Glomerular visceral epithelial cell (primary cell): ENCODE data around the gene CGAS.
"Not testable (repeated sequence)": the region's sequence is repeated elsewhere in the genome, so short reads cannot be mapped to it uniquely, and the experiment has no call there.

Experiments
- DNase-seq: peaks from one replicate; pipeline ENCODE4 v3.0.0-alpha.2; 2016; ENCODE audit errors: extremely low spot score

Gene CGAS

DNA sequence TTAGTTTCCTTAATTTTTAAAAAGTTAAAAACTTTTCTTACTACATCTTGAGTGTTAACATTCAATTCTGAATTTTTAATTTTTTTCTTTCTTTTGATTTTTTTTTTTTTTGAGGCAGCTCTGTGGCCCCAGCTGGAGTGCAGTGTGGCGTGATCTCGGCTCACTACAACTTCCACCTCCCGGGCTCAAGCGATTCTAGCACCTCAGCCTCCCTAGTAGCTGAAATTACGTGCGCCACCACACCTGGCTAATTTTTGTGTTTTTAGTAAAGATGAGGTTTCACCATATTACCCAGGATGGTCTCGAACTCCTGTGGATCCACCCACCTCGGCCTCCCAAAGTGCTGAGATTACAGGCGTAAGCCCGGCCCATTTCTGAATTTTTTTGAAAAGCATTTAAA is 56.2 kb downstream of the CGAS start:
- DNase-seq: no peak

GRCh38 chr6:73394577-73395354 is 57.3 kb downstream of the CGAS start, which contains the start of gene DDX43:
DDX43 (plus strand) TSS chr6:73394828; CDS start chr6:73394906, 78 bp downstream.
- no peak for DNase-seq

DNA sequence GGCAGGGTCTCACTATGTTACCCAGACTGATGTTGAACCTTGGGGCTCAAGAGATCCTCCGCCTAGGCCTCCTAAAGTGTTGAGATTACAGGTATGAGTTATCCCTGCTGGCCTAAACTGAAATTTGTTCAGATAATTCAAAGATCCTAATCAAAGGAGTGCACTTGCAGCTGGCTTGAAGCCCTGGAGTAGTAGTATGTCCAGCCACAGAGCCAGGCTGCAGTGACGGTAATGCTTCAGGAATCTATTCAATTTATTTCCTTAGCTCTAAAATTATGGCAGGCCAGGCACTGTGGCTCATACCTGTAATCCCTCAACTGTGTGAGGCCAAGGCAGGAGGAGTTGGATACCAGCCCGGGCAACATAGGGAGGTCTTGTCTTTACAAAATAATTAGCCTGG is 58.8 kb downstream of the CGAS start:
- no peak for DNase-seq

DNA sequence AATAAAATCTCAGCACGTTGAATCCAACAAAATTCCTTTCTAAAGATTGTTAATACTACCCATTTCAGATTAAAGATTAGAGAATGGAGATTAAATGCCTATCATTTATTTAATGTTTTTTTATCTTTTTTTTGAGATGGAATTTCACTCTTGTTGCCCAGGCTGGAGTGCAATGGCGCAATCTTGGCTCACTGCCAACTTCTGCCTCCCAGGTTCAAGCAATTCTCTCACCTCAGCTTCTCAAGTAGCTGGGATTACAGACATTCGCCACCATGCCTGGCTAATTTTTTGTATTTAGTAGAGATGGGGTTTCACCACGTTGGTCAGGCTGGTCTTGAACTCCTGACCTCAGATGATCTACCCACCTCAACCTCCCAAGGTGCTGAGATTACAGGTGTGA is 59.9 kb downstream of the CGAS start:
- not testable (repeated sequence) for DNase-seq

- DNase-seq: no peak
Observed at GRCh38 chr6:73391675-73392074, 60.4 kb downstream of the CGAS start.

GRCh38 chr6:73389854-73390253 is 62.2 kb downstream of the CGAS start:
- no peak for DNase-seq

DNA sequence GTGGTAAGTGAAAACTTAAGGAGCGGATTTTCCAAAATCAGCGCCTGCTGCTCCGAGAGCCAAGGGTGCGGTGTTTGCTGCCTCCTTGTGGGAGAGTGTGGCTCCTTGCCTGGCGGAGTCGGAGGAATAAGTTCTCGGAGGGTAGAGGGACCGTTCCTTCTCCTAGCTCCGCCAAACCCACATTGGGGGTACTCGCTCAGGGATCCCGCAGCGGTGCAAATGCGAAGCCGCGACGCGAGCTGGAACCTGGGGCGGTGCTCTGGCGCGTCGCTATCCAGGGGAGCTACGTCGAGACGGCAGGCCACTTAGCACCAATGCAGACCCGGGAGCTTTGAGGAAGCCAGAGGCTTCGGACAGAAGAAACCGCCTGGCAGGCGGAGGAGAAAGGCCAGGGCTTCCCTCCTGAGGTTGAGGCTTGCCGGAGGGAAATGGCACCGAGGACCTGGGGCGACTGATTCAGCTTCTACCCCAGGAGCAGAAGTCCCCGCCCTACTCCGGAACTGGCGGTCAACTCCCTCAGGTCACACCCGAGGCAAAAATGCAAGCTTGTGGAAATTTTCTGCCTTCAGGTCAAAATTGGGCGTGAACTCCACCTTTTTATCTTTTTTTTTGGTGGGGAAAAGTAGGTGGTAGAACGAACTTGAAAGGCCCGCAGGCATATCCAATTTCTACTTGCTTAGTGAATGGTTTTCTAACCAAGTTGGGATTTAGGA is 63.1 kb downstream of the CGAS start:
- peak; percentile 64 for DNase-seq

GRCh38 chr6:73388433-73388799 is 63.7 kb downstream of the CGAS start:
- no peak for DNase-seq

DNA sequence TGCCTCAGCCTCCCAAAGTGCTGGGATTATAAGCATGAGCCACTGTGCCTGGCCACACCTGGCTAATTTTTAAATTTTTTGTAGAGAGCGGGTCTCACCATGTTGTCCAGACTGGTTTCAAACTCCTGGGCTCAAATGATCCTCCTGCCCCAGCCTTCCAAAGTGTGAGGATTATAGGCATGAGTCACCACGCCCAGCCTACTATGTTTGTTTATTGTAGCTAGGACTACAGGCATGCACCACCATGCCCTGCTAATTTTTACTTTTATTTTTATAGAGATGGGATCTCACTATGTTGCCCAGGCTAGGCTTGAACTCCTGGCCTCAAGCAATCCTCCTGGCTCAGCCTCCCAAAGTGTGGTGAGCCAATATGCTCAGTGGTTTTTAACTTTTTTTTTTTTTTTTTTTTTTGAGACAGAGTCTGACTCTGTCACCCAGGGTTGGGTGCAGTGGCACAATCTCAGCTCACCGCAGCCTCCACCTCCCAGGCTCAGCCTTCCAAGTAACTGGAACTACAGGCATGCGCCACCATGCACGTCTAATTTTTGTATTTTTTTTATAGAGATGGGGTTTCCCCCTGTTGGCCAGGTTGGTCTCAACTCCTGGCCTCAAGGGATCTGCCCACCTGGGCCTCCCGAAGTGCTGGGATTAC is 69.5 kb downstream of the CGAS start:
- DNase-seq: no peak

- DNase-seq: not testable (repeated sequence)
Observed at GRCh38 chr6:73381531-73381930, 70.6 kb downstream of the CGAS start.

DNA sequence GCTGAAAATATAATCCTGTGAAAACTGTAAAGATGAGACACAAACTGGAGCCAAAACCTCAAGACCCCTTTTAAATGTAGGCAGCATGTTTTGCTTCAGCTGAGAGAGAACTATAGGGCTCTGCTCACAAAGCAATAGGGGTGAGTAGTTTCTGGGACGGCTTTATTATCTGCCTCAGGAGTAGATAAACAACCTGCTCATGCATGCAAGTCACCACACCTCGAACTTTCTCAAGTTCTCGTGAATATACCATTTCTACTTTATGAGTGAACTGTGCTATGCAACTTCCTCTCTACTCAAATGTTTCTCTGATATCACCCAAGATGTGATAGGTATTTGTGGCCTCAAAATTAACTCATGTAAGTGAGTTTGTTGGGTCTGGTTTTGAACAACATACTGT is 74.9 kb downstream of the CGAS start:
- DNase-seq: no peak

DNA sequence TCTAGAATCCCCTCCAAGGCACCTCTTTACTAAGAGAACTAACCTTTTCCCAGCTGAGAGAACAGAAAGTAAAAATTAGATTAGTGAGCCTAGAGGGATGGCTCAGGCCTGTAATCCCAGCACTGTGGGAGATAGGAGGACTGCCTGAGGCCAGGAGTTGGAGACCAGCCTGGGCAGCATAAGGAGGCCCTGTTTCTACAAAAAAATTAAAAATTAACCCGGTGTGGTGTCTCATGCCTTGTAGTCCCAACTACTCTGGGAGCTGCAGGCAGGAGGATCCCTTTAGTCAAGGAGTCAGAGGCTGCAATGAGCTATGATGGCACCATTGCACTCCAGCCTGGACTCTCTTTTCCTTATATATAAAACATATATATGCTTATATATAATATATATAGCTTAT is 76.9 kb downstream of the CGAS start:
- peak; percentile 58 for DNase-seq
